A549 treated with DMSO at 1 μM for 4 hours (cell line): Measurements from ENCODE around the gene SCFD2. TPM values are rescaled to one million over a fixed set of nuclear protein-coding genes. Genes with fewer than 3 reads are reported as not detected.

Experiments
- total RNA-seq: library from RNA; stranded (reverse); fragments of 200-300 nt; extraction: Qiagen RNA extraction; gene quantifications from 5 replicates; pipeline ENCODE4 v1.2.3, GENCODE V29; 2022; ENCODE audit warnings: low read depth

Gene SCFD2
- 5.9 to 9.5 TPM (median 8.0 TPM) in 5 replicates for total RNA-seq

DNA sequence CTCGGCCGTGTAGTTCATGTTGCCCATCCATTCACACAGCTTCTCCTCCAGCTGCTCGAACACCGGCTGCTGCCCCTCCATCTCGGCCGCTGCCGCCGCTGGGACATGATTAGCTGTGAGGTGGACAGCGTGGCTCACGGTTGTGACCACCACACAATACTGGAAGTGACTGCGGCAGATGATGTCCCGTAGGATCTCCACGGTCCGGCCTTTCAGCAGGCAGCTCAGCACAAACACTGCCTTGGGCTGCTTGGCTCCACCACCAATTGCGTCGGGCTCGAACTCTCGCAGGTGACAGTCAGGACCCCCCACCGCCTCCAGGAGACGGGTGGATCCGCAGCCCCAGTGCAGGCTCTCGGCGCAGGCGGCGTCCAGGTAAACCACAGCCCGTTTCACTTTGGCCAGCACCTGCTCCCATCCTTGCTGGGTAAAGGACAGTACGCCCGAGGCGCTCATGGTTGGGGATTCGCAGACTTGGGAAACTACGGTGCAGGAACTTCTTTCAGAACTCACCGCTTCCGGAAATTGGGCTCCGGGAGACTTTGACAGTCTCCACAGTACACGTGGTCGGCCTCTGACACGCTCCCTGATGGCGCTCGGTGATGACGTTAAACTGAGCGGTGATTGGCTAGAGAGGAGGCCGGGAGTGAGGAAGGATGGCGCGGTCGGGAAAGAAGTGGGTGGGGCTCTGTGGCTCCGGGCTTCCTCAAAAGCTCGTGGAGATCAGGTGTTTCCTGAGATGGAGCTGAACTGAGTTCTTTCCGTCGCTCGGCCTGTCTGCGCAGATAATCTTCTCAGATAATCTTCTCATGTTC lies at the start of gene SCFD2:
TSS of gene SCFD2 (minus strand) at position 576 of the 815 bp plus-strand sequence.

GRCh38 chr4:53377319-53378170 lies 11.7 kb upstream of the SCFD2 start, which contains the start of gene FIP1L1:
FIP1L1 (plus strand) TSS chr4:53377641; CDS start chr4:53377839, 198 bp downstream.

GRCh38 chr4:52861879-52862616 lies 503.8 kb downstream of the SCFD2 start, which contains the start of gene RASL11B:
RASL11B (plus strand) TSS chr4:52862317; CDS start chr4:52862508, 191 bp downstream.

Other genes starting within 250 kb of the SCFD2 start
- gene FIP1L1, start 11.6 kb upstream of the SCFD2 start, total RNA-seq, result 29.6 to 36.6 TPM (median 33.1 TPM) in 5 replicates
- gene LNX1, start 225.4 kb upstream of the SCFD2 start, total RNA-seq, result 0.03 to 0.09 TPM (median 0.04 TPM) in 4 of 5 replicates, not detected in the other